ENCODE results near the gene MT1H. TPM values are rescaled to one million over a fixed set of nuclear protein-coding genes. Genes with fewer than 3 reads are reported as not detected.

MT1H gene
- polyA plus RNA-seq, 3 donors: 0.76 TPM; not detected in 2

GRCh38 chr16:56643080-56643778, 26.4 kb upstream of the MT1H start:
- peaks cover 6 to 12% of the 10 kb centered on the region in 2 donors for H3K4me1 ChIP-seq (ENCODE audit: control insufficient read depth in 1 of 2, insufficient read depth in 2 of 2, low read length in 2 of 2)
- peak overlapping the region; percentile 67 for H3K4me2 ChIP-seq (replicated peaks; ENCODE audit: extremely low read depth, low read length, poor library complexity, severe bottlenecking)
- no peak overlapping the region for H3K27ac Mint-ChIP-seq
- H3K36me3 Mint-ChIP-seq: no peaks in the 10 kb centered on the region
- no peak overlapping the region for H3K9ac ChIP-seq (ENCODE audit: insufficient read depth, low read length, poor library complexity, severe bottlenecking)
- peak; percentile 54 to 56 (median 55) for DNase-seq
- H3K27me3 Mint-ChIP-seq (ENCODE audit: low read depth in 3 of 3): peaks cover 78 to 95% (median 92%) of the 10 kb centered on the region in 3 donors
- H3K9me3 Mint-ChIP-seq: peaks cover 0 to 7% (median 0%) of the 10 kb centered on the region in 7 donors
- TF ChIP-seq CTCF (IDR thresholded peaks at IDR 0.05): peak; percentile 39
- H3K4me1 Mint-ChIP-seq: peaks cover 14% of the 10 kb centered on the region
- no peak overlapping the region for H3K27ac ChIP-seq (ENCODE audit: low read depth in 1 of 2, low read length in 2 of 2)
- H3K4me3 ChIP-seq (replicated peaks in 1 of 3; ENCODE audit: low read depth in 2 of 3, low read length in 3 of 3): peak overlapping the region in 1 of 3 experiments; percentile 54
- H2AFZ ChIP-seq (ENCODE audit: insufficient read depth, low read depth, low read length, poor library complexity, severe bottlenecking): peak overlapping the region; percentile 45
- H3K27me3 ChIP-seq (ENCODE audit: control insufficient read depth in 2 of 2, insufficient read depth in 2 of 2, low read length in 2 of 2): peaks cover 80 to 100% of the 10 kb centered on the region in 2 donors
- H3K36me3 ChIP-seq (replicated peaks in 1 of 2; ENCODE audit: control insufficient read depth in 1 of 2, insufficient read depth in 2 of 2, low read length in 2 of 2): no peaks in the 10 kb centered on the region
- peak overlapping the region; percentile 37 to 83 for H3K4me3 Mint-ChIP-seq
- peaks cover 0 to 20% of the 10 kb centered on the region in 2 donors for H3K9me3 ChIP-seq (replicated peaks in 1 of 2; ENCODE audit: control insufficient read depth in 1 of 2, insufficient read depth in 1 of 2, low read length in 2 of 2)
- no peaks in the 10 kb centered on the region for H4K20me1 ChIP-seq (ENCODE audit: insufficient read depth, low read length)
- 7% methylated on average over 42 of the region's 42 CpGs for WGBS (ENCODE audit: insufficient coverage)
- intact Hi-C loops (cut with micrococcal nuclease): no loop called here
- H3K79me2 ChIP-seq (ENCODE audit: insufficient read depth, low read length): no peaks in the 10 kb centered on the region

GRCh38 chr16:56643833-56644232, 25.8 kb upstream of the MT1H start:
- no peak overlapping the region for H3K27ac Mint-ChIP-seq
- Histone ChIP-seq H3K27ac (ENCODE audit: low read depth in 1 of 2, low read length in 2 of 2) (no peak overlapping the region), H3K36me3 (replicated peaks in 1 of 2; ENCODE audit: control insufficient read depth in 1 of 2, insufficient read depth in 2 of 2, low read length in 2 of 2) (no peaks in the 10 kb centered on the region), H3K4me1 (ENCODE audit: control insufficient read depth in 1 of 2, insufficient read depth in 2 of 2, low read length in 2 of 2) (peaks cover 4 to 8% of the 10 kb centered on the region in 2 donors), H3K9ac (ENCODE audit: insufficient read depth, low read length, poor library complexity, severe bottlenecking) (no peak overlapping the region), H3K79me2 (ENCODE audit: insufficient read depth, low read length) (no peaks in the 10 kb centered on the region), H3K4me3 (replicated peaks in 1 of 3; ENCODE audit: low read depth in 2 of 3, low read length in 3 of 3) (peak overlapping the region in 1 of 3 experiments; percentile 54), H2AFZ (ENCODE audit: insufficient read depth, low read depth, low read length, poor library complexity, severe bottlenecking) (peak overlapping the region; percentile 45), H3K27me3 (ENCODE audit: control insufficient read depth in 2 of 2, insufficient read depth in 2 of 2, low read length in 2 of 2) (peaks cover 74 to 100% of the 10 kb centered on the region in 2 donors), H4K20me1 (ENCODE audit: insufficient read depth, low read length) (no peaks in the 10 kb centered on the region), H3K4me2 (replicated peaks; ENCODE audit: extremely low read depth, low read length, poor library complexity, severe bottlenecking) (peak overlapping the region; percentile 67), H3K9me3 (replicated peaks in 1 of 2; ENCODE audit: control insufficient read depth in 1 of 2, insufficient read depth in 1 of 2, low read length in 2 of 2) (peaks cover 0 to 14% of the 10 kb centered on the region in 2 donors)
- H3K36me3 Mint-ChIP-seq: no peaks in the 10 kb centered on the region
- H3K27me3 Mint-ChIP-seq (ENCODE audit: low read depth in 3 of 3): peaks cover 79 to 95% (median 92%) of the 10 kb centered on the region in 3 donors
- intact Hi-C loops (cut with micrococcal nuclease): no loop called here
- peaks cover 13% of the 10 kb centered on the region for H3K4me1 Mint-ChIP-seq
- DNase-seq: no peak
- H3K9me3 Mint-ChIP-seq: peaks cover 0 to 7% (median 0%) of the 10 kb centered on the region in 7 donors
- 35% methylated on average over 4 of the region's 5 CpGs for WGBS (ENCODE audit: insufficient coverage)
- peak overlapping the region; percentile 37 to 83 for H3K4me3 Mint-ChIP-seq
- peak; percentile 7 for TF ChIP-seq CTCF (IDR thresholded peaks at IDR 0.05)
